NCI-H774 (cell line): ENCODE data around the gene C16orf90.

Experiments
- DNase-seq: peaks from one replicate; lab custom pipeline; 2025; lab: John Stamatoyannopoulos, UW

C16orf90 gene

GRCh38 chr16:3461151-3461550 lies 34.1 kb downstream of the C16orf90 start:
- DNase-seq, result no peak

GRCh38 chr16:3460585-3460984 lies 34.7 kb downstream of the C16orf90 start:
- DNase-seq, result no peak

GRCh38 chr16:3460121-3460520 lies 35.2 kb downstream of the C16orf90 start:
- DNase-seq, result no peak

DNA sequence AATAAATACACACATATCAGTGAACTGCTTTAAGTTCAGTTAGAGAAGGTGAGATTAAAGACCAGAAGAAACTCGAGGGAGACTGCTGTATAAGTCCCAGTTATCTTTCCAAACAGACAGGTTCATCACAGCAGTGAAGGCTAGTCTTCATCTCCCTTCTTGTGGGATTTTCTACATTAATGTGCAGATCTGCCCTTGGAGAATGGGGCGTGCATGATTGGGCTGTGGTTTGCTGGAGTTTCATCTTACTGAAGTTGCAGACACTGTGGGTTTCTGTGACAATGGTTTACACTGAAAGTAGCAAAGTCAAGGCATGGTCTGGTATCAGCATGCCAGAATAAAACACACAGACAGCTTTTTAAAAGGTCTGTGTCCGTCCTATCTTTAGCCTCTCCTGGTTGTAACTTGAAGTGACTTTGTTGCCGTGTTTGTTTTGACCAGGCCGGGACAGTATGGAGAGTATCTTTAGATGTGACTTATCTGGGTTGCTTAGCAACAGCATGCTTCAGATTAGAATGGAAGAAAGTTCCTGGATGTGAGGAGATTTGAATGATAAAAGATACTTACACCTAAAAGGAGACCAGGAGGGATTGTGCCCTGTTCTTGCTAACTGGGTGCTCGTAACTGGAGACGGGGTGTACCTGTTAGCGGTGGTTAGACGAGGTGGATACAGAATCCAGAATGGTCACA lies 35.7 kb downstream of the C16orf90 start:
- DNase-seq, result no peak

DNA sequence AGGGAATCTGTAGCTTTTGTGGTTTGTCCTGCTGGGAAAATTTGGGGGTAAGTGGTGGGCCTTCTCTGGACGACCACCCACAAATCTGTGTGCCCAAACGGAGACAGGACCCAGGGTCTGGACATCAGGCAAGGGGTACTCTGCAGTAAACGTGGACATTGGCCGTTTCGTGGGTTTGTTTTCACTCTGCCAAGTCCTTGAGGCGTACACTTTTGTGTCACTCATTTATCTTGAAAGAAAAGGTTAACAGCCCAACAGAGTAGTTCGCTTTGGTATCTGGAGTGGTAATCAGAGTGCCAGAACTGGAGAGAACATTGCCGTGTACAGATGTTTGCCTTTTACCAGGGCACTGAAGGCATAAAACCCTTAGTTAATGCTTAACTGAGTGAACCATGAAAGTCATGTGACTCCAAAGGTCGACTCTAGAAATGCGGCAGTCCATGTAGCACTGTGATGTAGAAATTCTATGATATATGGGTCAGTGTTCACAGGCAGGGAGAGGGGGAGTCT lies 36.4 kb downstream of the C16orf90 start:
- no peak for DNase-seq

GRCh38 chr16:3458278-3458851 lies 36.9 kb downstream of the C16orf90 start:
- no peak for DNase-seq

DNA sequence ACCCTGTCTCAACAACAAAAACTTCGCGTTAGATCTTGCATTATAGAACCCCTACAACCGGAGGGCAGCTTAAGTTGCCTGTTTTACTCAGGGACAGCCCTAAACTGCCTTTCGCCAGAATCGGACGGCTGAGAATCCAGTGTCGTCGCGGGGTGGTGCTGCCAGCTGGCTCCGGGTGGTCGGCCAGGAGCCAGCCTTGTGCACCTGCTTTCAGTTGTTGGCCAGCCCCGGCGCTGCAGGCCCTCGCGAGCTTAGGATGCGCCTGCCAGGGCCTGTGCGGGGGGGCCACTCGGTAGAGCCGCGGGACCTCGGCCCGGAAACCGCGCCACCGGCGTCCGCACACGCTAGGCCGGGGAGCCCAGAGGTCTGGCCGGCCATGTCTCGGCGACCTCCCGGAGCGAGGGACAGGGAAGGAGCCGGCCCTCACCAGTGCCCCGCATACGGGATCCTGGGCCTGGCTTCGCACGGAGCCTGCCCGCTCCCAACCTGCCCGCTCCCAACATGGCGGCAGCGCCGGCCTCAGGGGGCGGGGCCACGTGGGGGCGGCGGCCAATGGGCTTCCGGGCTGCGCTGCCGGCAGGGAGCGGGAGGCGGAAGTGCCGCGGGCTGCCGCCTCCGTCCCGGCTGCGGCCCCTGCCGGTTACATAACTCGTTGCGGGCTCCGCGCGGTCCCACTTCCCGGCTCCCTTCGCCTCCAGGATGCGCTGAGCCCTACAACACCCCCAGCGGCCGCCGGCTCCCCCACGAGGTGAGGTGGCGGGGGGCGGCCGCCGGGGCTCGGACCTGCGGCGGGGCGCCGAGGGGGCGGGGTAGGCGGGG lies 37.6 kb downstream of the C16orf90 start:
- DNase-seq, result peak; percentile 90

DNA sequence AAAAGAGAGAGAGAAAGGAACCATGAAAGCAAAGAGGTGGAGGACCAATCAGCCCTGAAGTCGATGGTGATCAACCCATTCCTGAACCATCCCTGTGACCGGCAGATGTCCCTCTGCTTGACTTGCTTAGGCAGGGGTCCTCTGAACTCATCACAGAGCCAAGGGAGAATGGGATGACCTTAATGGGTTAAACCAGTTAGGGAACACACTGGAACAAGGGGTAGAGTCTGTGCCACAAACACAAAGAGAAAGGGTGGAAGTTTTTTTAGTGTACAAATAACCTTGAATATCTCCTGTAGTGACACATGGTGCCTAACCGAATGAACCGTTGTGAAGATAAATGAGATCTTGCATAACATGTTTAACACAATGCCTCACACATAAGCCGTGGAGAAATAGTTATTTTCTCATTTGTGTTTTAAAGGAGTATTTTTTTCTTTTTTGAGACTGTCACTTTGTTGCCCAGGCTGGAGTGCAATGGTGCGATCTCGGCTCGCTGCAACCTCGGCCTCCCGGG lies 40.6 kb downstream of the C16orf90 start:
- DNase-seq, result no peak

DNA sequence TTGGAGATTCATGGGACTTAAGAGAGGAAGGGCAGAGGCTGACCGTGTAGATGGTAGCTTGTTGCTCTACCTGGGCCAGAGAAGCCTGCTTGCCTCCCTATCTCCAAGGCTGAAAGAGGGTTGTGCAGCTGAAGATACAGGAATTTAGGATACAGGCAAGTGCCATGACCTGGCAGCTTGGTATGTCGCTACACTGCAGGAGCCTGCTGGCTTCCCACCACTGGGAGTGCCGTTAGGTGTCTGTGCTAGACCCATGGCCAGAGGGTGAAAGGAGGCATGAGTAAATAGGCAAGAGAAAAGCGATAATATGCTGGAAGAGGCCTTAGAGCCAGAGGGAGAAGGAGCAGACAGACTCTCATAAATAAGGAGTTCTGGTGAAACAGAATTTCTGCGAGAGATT lies 41.2 kb downstream of the C16orf90 start:
- DNase-seq, result no peak

DNA sequence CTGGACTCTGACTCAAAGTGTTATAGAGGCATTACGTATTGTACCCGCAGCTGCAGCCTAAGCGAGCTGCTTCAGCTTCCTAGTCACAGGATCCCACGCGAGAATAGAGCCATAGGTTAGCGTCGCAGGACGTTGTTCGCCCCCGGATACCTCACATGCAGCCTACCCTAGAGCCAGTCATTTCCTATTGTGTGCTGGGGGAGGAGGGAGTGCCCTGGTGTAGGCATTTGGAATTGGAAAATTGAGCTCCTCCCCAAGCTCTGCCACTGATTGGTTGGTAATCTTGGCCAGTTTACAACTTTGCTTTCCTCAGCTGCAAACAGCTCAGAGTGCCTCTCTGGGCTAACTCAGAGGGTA lies 51.3 kb downstream of the C16orf90 start:
- no peak for DNase-seq
